HEK293 (cell line): Measurements from ENCODE around the gene FOXO3.

ENCODE experiments used
- CTCF ChIA-PET: fragments of 350-600 bp; formaldehyde crosslinking; extraction: SDS; loops from one replicate; lab custom pipeline; 2021; ENCODE audit warnings: antibody characterized with exemption; lab: Yijun Ruan, JAX
- POLR2A ChIA-PET: fragments of 300-600 bp; formaldehyde crosslinking; extraction: SDS; loops from one replicate; lab custom pipeline; 2020; ENCODE audit warnings: antibody characterized with exemption, inconsistent platforms; lab: Yijun Ruan, JAX
- H3K27ac ChIP-seq: fragments of 200-500 bp; sonication (Bioruptor generic); 2 replicates; pipeline ENCODE4 v1.5.1; 2014; ENCODE audit warnings: low read depth, low read length, control low read depth, inconsistent platforms; ENCODE audit errors: extremely low read depth
- H3K36me3 ChIP-seq, 2 experiments: fragments of 200-500 bp in 1 of 2; sonication (Bioruptor generic) in 1 of 2; 1 replicate in 1 of 2; 2 replicates in 1 of 2; pipeline ENCODE4 v1.5.1; 2014 to 2017; ENCODE audit warnings: inconsistent platforms in 2 of 2, low read length in 2 of 2; ENCODE audit not compliant: control insufficient read depth in 2 of 2, insufficient read depth in 1 of 2
- H3K4me1 ChIP-seq: fragments of 200-500 bp; sonication (Bioruptor generic); 2 replicates; pipeline ENCODE4 v1.5.1; 2014; ENCODE audit warnings: mild to moderate bottlenecking, low read length, inconsistent platforms; ENCODE audit not compliant: control insufficient read depth, insufficient read depth
- H3K4me3 ChIP-seq: 2 replicates; pipeline ENCODE4 v1.5.1; 2011; ENCODE audit warnings: low read depth, mild to moderate bottlenecking, control low read depth, low read length, moderate library complexity
- H3K9me3 ChIP-seq: fragments of 200-500 bp; sonication (Bioruptor generic); 2 replicates; pipeline ENCODE4 v1.5.1; 2014; ENCODE audit warnings: low read depth, low read length, inconsistent platforms; ENCODE audit not compliant: control insufficient read depth, insufficient read depth
- EGR2 ChIP-seq: fragments of 450-650 bp; formaldehyde crosslinking; IDR thresholded peaks from 2 replicates; pipeline ENCODE4 v1.5.1; 2016; ENCODE audit warnings: low read depth, missing biosample characterization, missing genetic modification characterization
- FEZF1 ChIP-seq: fragments of 450-650 bp; formaldehyde crosslinking; IDR thresholded peaks from 2 replicates; pipeline ENCODE4 v1.5.1; 2016; ENCODE audit warnings: missing biosample characterization, missing genetic modification characterization
- KLF10 ChIP-seq: fragments of 450-650 bp; IDR thresholded peaks from 2 replicates; pipeline ENCODE4 v1.5.1; 2018; ENCODE audit warnings: missing biosample characterization, mild to moderate bottlenecking, missing genetic modification characterization
- KLF7 ChIP-seq: fragments of 450-650 bp; formaldehyde crosslinking; IDR thresholded peaks from 2 replicates; pipeline ENCODE4 v1.5.1; 2016; ENCODE audit warnings: missing biosample characterization, missing genetic modification characterization, borderline replicate concordance
- OSR2 ChIP-seq: fragments of 450-650 bp; formaldehyde crosslinking; IDR thresholded peaks from 2 replicates; pipeline ENCODE4 v1.5.1; 2016; ENCODE audit warnings: missing biosample characterization, missing genetic modification characterization
- SCRT2 ChIP-seq: fragments of 450-650 bp; formaldehyde crosslinking; IDR thresholded peaks from 2 replicates; pipeline ENCODE4 v1.5.1; 2016; ENCODE audit warnings: missing biosample characterization, missing genetic modification characterization
- ZEB2 ChIP-seq: fragments of 450-650 bp; formaldehyde crosslinking; IDR thresholded peaks from 2 replicates; pipeline ENCODE4 v1.5.1; 2016; ENCODE audit warnings: missing biosample characterization, missing genetic modification characterization
- ZNF121 ChIP-seq: fragments of 450-650 bp; formaldehyde crosslinking; IDR thresholded peaks from 2 replicates; pipeline ENCODE4 v1.5.1; 2016; ENCODE audit warnings: missing biosample characterization, missing genetic modification characterization
- ZNF214 ChIP-seq: fragments of 450-650 bp; formaldehyde crosslinking; IDR thresholded peaks from 2 replicates; pipeline ENCODE4 v1.5.1; 2017; ENCODE audit warnings: missing biosample characterization, mild to moderate bottlenecking, missing genetic modification characterization, borderline replicate concordance
- ZNF394 ChIP-seq: fragments of 450-650 bp; formaldehyde crosslinking; IDR thresholded peaks from 2 replicates; pipeline ENCODE4 v1.5.1; 2016; ENCODE audit warnings: missing biosample characterization, missing genetic modification characterization, mild to moderate bottlenecking, moderate library complexity, borderline replicate concordance
- ZNF544 ChIP-seq: fragments of 450-650 bp; formaldehyde crosslinking; IDR thresholded peaks from 2 replicates; pipeline ENCODE4 v1.5.0; 2017; ENCODE audit warnings: missing biosample characterization, missing genetic modification characterization
- ZNF548 ChIP-seq: fragments of 450-650 bp; formaldehyde crosslinking; IDR thresholded peaks from 2 replicates; pipeline ENCODE4 v1.5.1; 2016; ENCODE audit warnings: missing biosample characterization, missing genetic modification characterization
- ZNF571 ChIP-seq: fragments of 450-650 bp; formaldehyde crosslinking; IDR thresholded peaks from 2 replicates; pipeline ENCODE4 v1.5.0; 2017; ENCODE audit warnings: missing biosample characterization, missing genetic modification characterization
- ZNF610 ChIP-seq: fragments of 450-650 bp; formaldehyde crosslinking; IDR thresholded peaks from 2 replicates; pipeline ENCODE4 v1.5.1; 2016; ENCODE audit warnings: missing biosample characterization, missing genetic modification characterization, borderline replicate concordance
- ZNF660 ChIP-seq: fragments of 450-650 bp; IDR thresholded peaks from 2 replicates; pipeline ENCODE4 v1.5.1; 2018; ENCODE audit warnings: missing biosample characterization, mild to moderate bottlenecking, missing genetic modification characterization
- ZNF701 ChIP-seq: fragments of 450-650 bp; formaldehyde crosslinking; IDR thresholded peaks from 2 replicates; pipeline ENCODE4 v1.5.1; 2016; ENCODE audit warnings: missing biosample characterization, missing genetic modification characterization
- ZNF747 ChIP-seq: fragments of 450-650 bp; formaldehyde crosslinking; IDR thresholded peaks from 2 replicates; pipeline ENCODE4 v1.5.1; 2016; ENCODE audit warnings: missing biosample characterization, missing genetic modification characterization
- ZNF776 ChIP-seq: fragments of 450-650 bp; formaldehyde crosslinking; IDR thresholded peaks from 2 replicates; pipeline ENCODE4 v1.5.0; 2017; ENCODE audit warnings: missing biosample characterization, missing genetic modification characterization, borderline replicate concordance
- ZNF777 ChIP-seq: fragments of 450-650 bp; formaldehyde crosslinking; IDR thresholded peaks from 2 replicates; pipeline ENCODE4 v1.5.1; 2017; ENCODE audit warnings: missing biosample characterization, missing genetic modification characterization, borderline replicate concordance
- ZNF785 ChIP-seq: fragments of 450-650 bp; formaldehyde crosslinking; IDR thresholded peaks from 2 replicates; pipeline ENCODE4 v1.5.1; 2016; ENCODE audit warnings: missing biosample characterization, missing genetic modification characterization
- TF ChIP-seq, protein P1 (sequence below): fragments of 450-650 bp; IDR thresholded peaks from 2 replicates; pipeline ENCODE4 v1.5.1; 2018; ENCODE audit warnings: missing biosample characterization, mild to moderate bottlenecking, missing genetic modification characterization

The FOXO3 gene

DNA sequence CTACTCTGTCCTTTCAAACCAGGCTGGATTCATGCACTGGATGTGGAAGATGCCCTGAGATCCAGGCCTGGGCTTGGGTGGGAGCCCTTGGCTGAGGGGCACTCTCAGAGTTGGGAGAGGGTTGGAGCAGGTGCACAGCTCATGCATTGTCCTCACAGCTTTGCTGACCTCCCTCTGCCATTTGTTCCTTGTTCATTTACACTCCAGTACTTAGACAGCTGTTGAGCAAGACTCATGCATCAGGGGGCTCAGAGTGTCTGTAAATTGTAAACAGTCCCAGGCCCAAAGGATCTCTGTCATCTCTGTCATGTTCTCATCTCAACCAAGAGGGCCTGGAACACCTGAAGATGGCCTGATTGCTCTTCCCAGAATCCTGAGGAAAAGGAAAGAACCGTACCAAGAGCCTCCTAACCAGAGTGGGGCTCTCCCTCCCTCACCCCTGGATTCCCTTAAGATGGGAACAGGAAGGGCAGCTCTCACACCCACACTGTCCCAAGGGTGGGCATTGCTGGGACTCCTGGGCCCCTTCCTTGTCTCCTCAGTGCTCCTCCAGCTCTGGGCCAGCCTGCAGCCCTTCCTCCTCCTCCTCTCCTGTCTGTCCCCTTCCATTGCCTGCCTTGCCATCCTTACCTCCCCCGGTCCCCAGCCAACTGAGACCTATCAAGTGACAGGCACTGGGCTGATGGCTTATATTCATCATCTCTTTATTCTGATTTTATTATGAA is 132.9 kb downstream of the FOXO3 start (continued):
- TF ChIP-seq ZNF776 (tag by site-specific recombination), result no peak
- no peak for TF ChIP-seq ZNF660 (tag by site-specific recombination)
- no peak for TF ChIP-seq ZNF701 (tag by site-specific recombination)
- no peak for TF ChIP-seq ZNF548
- TF ChIP-seq OSR2 (tag by site-specific recombination), result no peak
- no peak for TF ChIP-seq ZNF394 (tag by site-specific recombination)
- no peak for TF ChIP-seq ZNF747 (tag by site-specific recombination)
- TF ChIP-seq, protein P1, sequence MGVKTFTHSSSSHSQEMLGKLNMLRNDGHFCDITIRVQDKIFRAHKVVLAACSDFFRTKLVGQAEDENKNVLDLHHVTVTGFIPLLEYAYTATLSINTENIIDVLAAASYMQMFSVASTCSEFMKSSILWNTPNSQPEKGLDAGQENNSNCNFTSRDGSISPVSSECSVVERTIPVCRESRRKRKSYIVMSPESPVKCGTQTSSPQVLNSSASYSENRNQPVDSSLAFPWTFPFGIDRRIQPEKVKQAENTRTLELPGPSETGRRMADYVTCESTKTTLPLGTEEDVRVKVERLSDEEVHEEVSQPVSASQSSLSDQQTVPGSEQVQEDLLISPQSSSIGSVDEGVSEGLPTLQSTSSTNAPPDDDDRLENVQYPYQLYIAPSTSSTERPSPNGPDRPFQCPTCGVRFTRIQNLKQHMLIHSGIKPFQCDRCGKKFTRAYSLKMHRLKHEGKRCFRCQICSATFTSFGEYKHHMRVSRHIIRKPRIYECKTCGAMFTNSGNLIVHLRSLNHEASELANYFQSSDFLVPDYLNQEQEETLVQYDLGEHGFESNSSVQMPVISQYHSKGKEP (tag by site-specific recombination), result no peak
- no peak for TF ChIP-seq ZNF544 (tag by site-specific recombination)

GRCh38 chr6:108694816-108695215 is 134.1 kb downstream of the FOXO3 start:
- H3K4me3 ChIP-seq, result no peak overlapping the region
- ChIA-PET POLR2A (interaction anchor here (0.7 kb wide), 1 partner anchor 73 kb away, joined by 5 read pairs; no protein-coding TSS in a partner anchor), CTCF (no interaction called here)
- no peaks in the 10 kb centered on the region for H3K4me1 ChIP-seq
- no peak for TF ChIP-seq ZNF571 (tag by site-specific recombination)
- no peaks in the 10 kb centered on the region for H3K9me3 ChIP-seq
- peaks cover 0 to under 1% of the 10 kb centered on the region in 2 experiments; a peak in 1 of 3 replicates for H3K36me3 ChIP-seq
- no peak overlapping the region for H3K27ac ChIP-seq

DNA sequence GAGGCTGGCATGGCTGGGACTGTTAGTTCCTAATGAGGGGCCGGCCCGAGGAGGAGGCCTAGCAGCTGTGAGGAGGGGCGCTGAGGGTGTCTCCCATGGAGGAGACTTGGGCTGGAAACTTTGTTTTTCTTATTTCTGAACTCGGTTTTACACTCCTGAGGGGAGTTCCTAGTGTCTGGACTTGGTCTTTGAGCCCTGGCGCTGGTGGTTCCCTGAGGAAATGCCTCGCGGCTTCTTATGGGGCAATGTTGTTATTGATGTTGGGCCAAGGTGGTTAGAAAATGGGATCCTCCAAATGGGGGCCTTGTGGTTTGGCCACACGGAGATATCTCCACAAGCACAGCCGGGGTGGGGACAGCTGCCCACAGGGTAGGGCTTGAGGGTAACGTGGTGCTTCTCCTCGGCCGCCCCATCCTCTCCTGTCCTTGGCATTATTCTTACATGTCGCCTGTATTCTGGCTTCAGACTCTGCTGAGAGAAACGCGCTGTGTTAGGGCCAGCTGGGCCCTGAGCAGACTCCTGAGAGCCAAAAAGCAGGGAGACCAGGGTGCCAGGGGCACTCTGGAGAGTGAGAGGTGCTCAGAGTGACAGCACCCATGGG is 136.9 kb downstream of the FOXO3 start:
- ChIA-PET CTCF (no interaction called here), POLR2A (no interaction called here)
- Histone ChIP-seq H3K36me3 (no peaks in the 10 kb centered on the region), H3K4me3 (no peak overlapping the region), H3K4me1 (no peaks in the 10 kb centered on the region), H3K9me3 (no peaks in the 10 kb centered on the region), H3K27ac (no peak overlapping the region)
- no peak for TF ChIP-seq KLF7
- no peak for TF ChIP-seq ZNF785 (tag by site-specific recombination)
- TF ChIP-seq KLF10 (tag by site-specific recombination), result no peak
- no peak for TF ChIP-seq ZNF121 (tag by site-specific recombination)
- TF ChIP-seq ZNF610 (tag by site-specific recombination), result no peak
- no peak for TF ChIP-seq FEZF1 (tag by site-specific recombination)
- no peak for TF ChIP-seq ZNF214 (tag by site-specific recombination)
- no peak for TF ChIP-seq EGR2 (tag by site-specific recombination)
- no peak for TF ChIP-seq ZEB2 (tag by site-specific recombination)
- no peak for TF ChIP-seq ZNF777 (tag by site-specific recombination)
- TF ChIP-seq SCRT2 (tag by site-specific recombination), result no peak
